SK-N-SH (cell line): ENCODE measurements around the gene PXDN. TPM values are rescaled to one million over a fixed set of nuclear protein-coding genes. Genes with fewer than 3 reads are reported as not detected.

Source experiments
- CTCF ChIA-PET: fragments of 300-600, 350-600 bp; formaldehyde crosslinking; extraction: SDS; loops from one replicate; lab custom pipeline; 2021; lab: Yijun Ruan, JAX
- POLR2A ChIA-PET: fragments of 350-600 bp; sonication (Branson Sonifier 250); formaldehyde crosslinking; extraction: SDS; loops from one replicate; lab custom pipeline; 2020; ENCODE audit warnings: antibody characterized with exemption, inconsistent platforms; lab: Yijun Ruan, JAX
- DNase-seq: peaks from one replicate; pipeline ENCODE4 v3.0.0; 2012
- H2AFZ ChIP-seq: fragments of 200-600 bp; sonication (generic); 2 replicates; pipeline ENCODE4 v1.8.1; 2016; ENCODE audit warnings: antibody characterized with exemption, mild to moderate bottlenecking, low read depth
- H3F3A ChIP-seq: fragments of 200-600 bp; sonication (generic); replicated peaks from 2 replicates; pipeline ENCODE3; 2016; ENCODE audit warnings: antibody characterized with exemption, mild to moderate bottlenecking; ENCODE audit not compliant: insufficient read depth
- H3K27ac ChIP-seq, 2 experiments: fragments of 200-500 bp in 1 of 2; fragments of 200-600 bp in 1 of 2; sonication (Bioruptor generic) in 1 of 2; sonication (generic), shearing (Covaris generic) in 1 of 2; 2 replicates each; pipeline versions ENCODE4 v1.5.1 to v1.6.1; 2014 to 2016; ENCODE audit warnings: low read depth in 2 of 2, inconsistent platforms in 1 of 2, low read length in 1 of 2, mild to moderate bottlenecking in 1 of 2, mixed read lengths in 1 of 2
- H3K27me3 ChIP-seq: fragments of 200-600 bp; sonication (generic), shearing (Covaris generic); 2 replicates; pipeline ENCODE4 v1.6.1; 2016; ENCODE audit warnings: mixed run types; ENCODE audit not compliant: insufficient read depth
- H3K36me3 ChIP-seq, 2 experiments: fragments of 200-500 bp in 1 of 2; fragments of 200-600 bp in 1 of 2; sonication (Bioruptor generic) in 1 of 2; sonication (generic) in 1 of 2; replicated peaks in 1 of 2; 2 replicates each; pipeline versions ENCODE3 to v1.5.1; 2014 to 2016; ENCODE audit warnings: low read length in 1 of 2, mild to moderate bottlenecking in 1 of 2; ENCODE audit not compliant: insufficient read depth in 2 of 2, control insufficient read depth in 1 of 2
- H3K4me1 ChIP-seq, 2 experiments: fragments of 200-500 bp in 1 of 2; fragments of 200-600 bp in 1 of 2; sonication (Bioruptor generic) in 1 of 2; sonication (generic), shearing (Covaris generic) in 1 of 2; 2 replicates each; pipeline versions ENCODE4 v1.5.1 to v1.6.1; 2014 to 2016; ENCODE audit warnings: low read depth in 1 of 2, low read length in 1 of 2, mixed run types in 1 of 2; ENCODE audit not compliant: insufficient read depth in 2 of 2, control insufficient read depth in 1 of 2
- H3K4me2 ChIP-seq: fragments of 200-600 bp; sonication (generic), shearing (Covaris generic); 2 replicates; pipeline ENCODE4 v1.6.1; 2017; ENCODE audit warnings: mixed run types
- H3K4me3 ChIP-seq, 2 experiments: fragments of 200-500 bp in 1 of 2; fragments of 200-600 bp in 1 of 2; sonication (Bioruptor generic) in 1 of 2; sonication (generic), shearing (Covaris generic) in 1 of 2; 2 replicates each; pipeline versions ENCODE4 v1.5.1 to v1.8.1; 2014 to 2016; ENCODE audit warnings: low read depth in 2 of 2, inconsistent platforms in 1 of 2, low read length in 1 of 2, mild to moderate bottlenecking in 1 of 2, mixed read lengths in 1 of 2, moderate library complexity in 1 of 2
- H3K79me2 ChIP-seq: fragments of 200-600 bp; sonication (generic); 2 replicates; pipeline ENCODE4 v1.8.1; 2017; ENCODE audit warnings: mild to moderate bottlenecking; ENCODE audit not compliant: insufficient read depth
- H3K9ac ChIP-seq: fragments of 200-600 bp; sonication (generic); 2 replicates; pipeline ENCODE4 v1.6.1; 2017; ENCODE audit warnings: mixed run types
- H3K9me2 ChIP-seq: fragments of 200-600 bp; sonication (generic); 2 replicates; pipeline ENCODE4 v1.6.1; 2017; ENCODE audit warnings: mixed run types
- H3K9me3 ChIP-seq: fragments of 200-600 bp; sonication (generic); 2 replicates; pipeline ENCODE4 v1.6.1; 2017; ENCODE audit warnings: mixed run types, mild to moderate bottlenecking, moderate library complexity
- H4K20me1 ChIP-seq: fragments of 200-600 bp; sonication (generic); 2 replicates; pipeline ENCODE4 v1.6.1; 2017; ENCODE audit warnings: mild to moderate bottlenecking, mixed run types; ENCODE audit not compliant: insufficient read depth
- CHD2 ChIP-seq: fragments of 150-350 bp; IDR thresholded peaks from 2 replicates; pipeline ENCODE4 v1.6.1; 2018; ENCODE audit warnings: low read length; ENCODE audit not compliant: partially characterized antibody
- ELF1 ChIP-seq: IDR thresholded peaks from 2 replicates; pipeline ENCODE4 v1.4.0; 2012
- FOSL2 ChIP-seq: IDR thresholded peaks from 2 replicates; pipeline ENCODE4 v1.4.0; 2012; ENCODE audit warnings: low read depth, mild to moderate bottlenecking, moderate library complexity, borderline replicate concordance
- FOXJ3 ChIP-seq: sonication (generic); formaldehyde crosslinking; IDR thresholded peaks from 2 replicates; pipeline ENCODE4 v1.5.1; 2020; ENCODE audit warnings: mild to moderate bottlenecking, missing genetic modification reagents
- FOXM1 ChIP-seq: IDR thresholded peaks from 2 replicates; pipeline ENCODE4 v1.4.0; 2012; ENCODE audit warnings: low read depth, mild to moderate bottlenecking
- JUND ChIP-seq: IDR thresholded peaks from 2 replicates; pipeline ENCODE4 v1.4.0; 2012
- NFIC ChIP-seq: IDR thresholded peaks from 2 replicates; pipeline ENCODE4 v1.4.0; 2012; ENCODE audit warnings: borderline replicate concordance
- RAD21 ChIP-seq: IDR thresholded peaks from 2 replicates; pipeline ENCODE4 v1.6.1; 2012; ENCODE audit warnings: mild to moderate bottlenecking, low read length
- RCOR1 ChIP-seq: fragments of 150-350 bp; IDR thresholded peaks from 2 replicates; pipeline ENCODE4 v1.6.1; 2017; ENCODE audit warnings: antibody characterized with exemption, low read length
- RFX5 ChIP-seq: IDR thresholded peaks from 2 replicates; pipeline ENCODE4 v1.6.1; 2012; ENCODE audit warnings: mild to moderate bottlenecking, improper control_type of control experiment, low read length
- RXRA ChIP-seq: IDR thresholded peaks from 2 replicates; pipeline ENCODE4 v1.4.0; 2012; ENCODE audit warnings: low read depth, mild to moderate bottlenecking, borderline replicate concordance
- SMC3 ChIP-seq: IDR thresholded peaks from 2 replicates; pipeline ENCODE4 v1.6.1; 2012; ENCODE audit warnings: low read depth, low read length, improper control_type of control experiment
- TAF1 ChIP-seq: IDR thresholded peaks from 2 replicates; pipeline ENCODE4 v1.6.1; 2012; ENCODE audit warnings: low read depth, mild to moderate bottlenecking, low read length, moderate library complexity, borderline replicate concordance
- YY1 ChIP-seq: IDR thresholded peaks from 2 replicates; pipeline ENCODE4 v1.4.0; 2012; ENCODE audit warnings: low read depth, mild to moderate bottlenecking
- WGBS: methylation state at CpG from one replicate; pipeline ENCODE4 v1.1.6; 2017; ENCODE audit warnings: low lambda C conversion rate; 5-methylcytosine and 5-hydroxymethylcytosine counted together
- polyA plus RNA-seq, 3 experiments: library from polyadenylated mRNA; depleted of rRNA; stranded (reverse); fragments of >200 nt; gene quantifications; 2 replicates each; pipeline ENCODE4 v1.2.3, GENCODE V29; 2012
- TF ChIP-seq, protein P1 (sequence below): IDR thresholded peaks from 2 replicates; pipeline ENCODE4; 2012
- TF ChIP-seq, protein P2 (sequence below): IDR thresholded peaks from 2 replicates; pipeline ENCODE4 v1.4.0; 2012; ENCODE audit warnings: low read depth, borderline replicate concordance
- TF ChIP-seq, protein P3 (sequence below): fragments of 150-350 bp; IDR thresholded peaks from 2 replicates; pipeline ENCODE4 v1.6.1; 2016; ENCODE audit warnings: mild to moderate bottlenecking, low read depth, low read length
- TF ChIP-seq, protein P4 (sequence below): fragments of 150-350 bp; IDR thresholded peaks from 2 replicates; pipeline ENCODE4 v1.6.1; 2017; ENCODE audit warnings: antibody characterized with exemption, low read length, low read depth, borderline replicate concordance
- TF ChIP-seq, protein P5 (sequence below): IDR thresholded peaks from 2 replicates; pipeline ENCODE4 v1.6.1; 2012; ENCODE audit warnings: mild to moderate bottlenecking, low read depth, low read length, moderate library complexity

PXDN gene
- polyA plus RNA-seq, 1 of the 3 experiments (the other 2 are of a cell fraction) = 146 TPM

DNA sequence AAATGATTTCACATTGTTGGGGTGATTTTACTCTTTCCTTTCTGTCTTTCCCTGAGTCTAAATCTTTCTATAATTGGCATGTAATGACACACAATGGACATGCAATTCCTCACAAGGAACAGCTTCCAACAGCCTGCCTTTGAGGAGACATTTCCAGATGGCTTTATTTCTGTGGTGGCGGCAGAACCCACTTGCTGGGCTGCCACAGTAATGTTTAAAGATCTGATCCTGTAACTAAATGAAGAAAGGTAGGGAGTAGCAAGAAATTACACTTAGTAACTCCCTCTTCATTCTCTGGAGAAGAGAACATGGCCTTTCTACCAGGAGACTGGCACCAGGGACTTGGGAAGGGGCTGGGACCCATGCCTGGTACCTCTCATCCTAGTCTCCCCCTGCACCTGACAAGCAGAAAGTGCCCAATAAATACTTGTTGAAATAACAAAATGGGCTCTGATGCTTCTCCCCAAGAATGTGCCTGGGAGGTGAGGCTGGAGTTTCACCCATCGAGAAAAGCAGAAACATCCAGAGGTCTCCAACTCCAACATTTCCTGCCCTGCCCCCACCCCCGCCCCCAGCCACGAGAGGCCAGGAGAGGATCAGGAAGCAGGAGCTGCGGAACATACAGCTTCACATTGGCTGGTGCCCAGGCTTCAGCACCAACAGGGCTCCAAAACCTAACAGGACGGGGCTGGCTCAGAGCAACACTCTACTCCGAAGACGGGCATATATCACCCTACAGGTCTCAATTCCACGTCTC lies 92.1 kb downstream of the PXDN start:
- Histone ChIP-seq H3F3A (peaks cover 24% of the 10 kb centered on the region), H3K4me3 (no peak overlapping the region), H3K36me3 (peaks cover 28 to 58% of the 10 kb centered on the region in 2 experiments), H3K4me1 (peaks cover 0 to 24% of the 10 kb centered on the region in 2 experiments; a peak in 2 of 4 replicates), H3K27me3 (no peaks in the 10 kb centered on the region), H4K20me1 (no peaks in the 10 kb centered on the region), H3K79me2 (peaks cover 17% of the 10 kb centered on the region; the same call in 1 of the 2 replicates), H2AFZ (no peak overlapping the region), H3K27ac (peak overlapping the region in 1 of 2 experiments; percentile 81; a peak in 1 of 4 replicates), H3K9me3 (no peaks in the 10 kb centered on the region), H3K4me2 (no peak overlapping the region), H3K9me2 (no peaks in the 10 kb centered on the region), H3K9ac (no peak overlapping the region)
- TF ChIP-seq RFX5 (no peak), ELF1 (no peak), SMC3 (no peak), RCOR1 (no peak), TAF1 (no peak), YY1 (no peak), FOXJ3 (CRISPR knock-in tag) (no peak), NFIC (no peak), FOXM1 (no peak), RAD21 (no peak), CHD2 (no peak), JUND (no peak), RXRA (no peak), FOSL2 (no peak)
- TF ChIP-seq, protein P1, sequence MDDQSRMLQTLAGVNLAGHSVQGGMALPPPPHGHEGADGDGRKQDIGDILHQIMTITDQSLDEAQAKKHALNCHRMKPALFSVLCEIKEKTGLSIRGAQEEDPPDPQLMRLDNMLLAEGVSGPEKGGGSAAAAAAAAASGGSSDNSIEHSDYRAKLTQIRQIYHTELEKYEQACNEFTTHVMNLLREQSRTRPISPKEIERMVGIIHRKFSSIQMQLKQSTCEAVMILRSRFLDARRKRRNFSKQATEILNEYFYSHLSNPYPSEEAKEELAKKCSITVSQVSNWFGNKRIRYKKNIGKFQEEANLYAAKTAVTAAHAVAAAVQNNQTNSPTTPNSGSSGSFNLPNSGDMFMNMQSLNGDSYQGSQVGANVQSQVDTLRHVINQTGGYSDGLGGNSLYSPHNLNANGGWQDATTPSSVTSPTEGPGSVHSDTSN = no peak
- TF ChIP-seq, protein P2, sequence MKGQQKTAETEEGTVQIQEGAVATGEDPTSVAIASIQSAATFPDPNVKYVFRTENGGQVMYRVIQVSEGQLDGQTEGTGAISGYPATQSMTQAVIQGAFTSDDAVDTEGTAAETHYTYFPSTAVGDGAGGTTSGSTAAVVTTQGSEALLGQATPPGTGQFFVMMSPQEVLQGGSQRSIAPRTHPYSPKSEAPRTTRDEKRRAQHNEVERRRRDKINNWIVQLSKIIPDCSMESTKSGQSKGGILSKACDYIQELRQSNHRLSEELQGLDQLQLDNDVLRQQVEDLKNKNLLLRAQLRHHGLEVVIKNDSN = no peak
- TF ChIP-seq, protein P3, sequence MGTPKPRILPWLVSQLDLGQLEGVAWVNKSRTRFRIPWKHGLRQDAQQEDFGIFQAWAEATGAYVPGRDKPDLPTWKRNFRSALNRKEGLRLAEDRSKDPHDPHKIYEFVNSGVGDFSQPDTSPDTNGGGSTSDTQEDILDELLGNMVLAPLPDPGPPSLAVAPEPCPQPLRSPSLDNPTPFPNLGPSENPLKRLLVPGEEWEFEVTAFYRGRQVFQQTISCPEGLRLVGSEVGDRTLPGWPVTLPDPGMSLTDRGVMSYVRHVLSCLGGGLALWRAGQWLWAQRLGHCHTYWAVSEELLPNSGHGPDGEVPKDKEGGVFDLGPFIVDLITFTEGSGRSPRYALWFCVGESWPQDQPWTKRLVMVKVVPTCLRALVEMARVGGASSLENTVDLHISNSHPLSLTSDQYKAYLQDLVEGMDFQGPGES = no peak
- TF ChIP-seq, protein P4, sequence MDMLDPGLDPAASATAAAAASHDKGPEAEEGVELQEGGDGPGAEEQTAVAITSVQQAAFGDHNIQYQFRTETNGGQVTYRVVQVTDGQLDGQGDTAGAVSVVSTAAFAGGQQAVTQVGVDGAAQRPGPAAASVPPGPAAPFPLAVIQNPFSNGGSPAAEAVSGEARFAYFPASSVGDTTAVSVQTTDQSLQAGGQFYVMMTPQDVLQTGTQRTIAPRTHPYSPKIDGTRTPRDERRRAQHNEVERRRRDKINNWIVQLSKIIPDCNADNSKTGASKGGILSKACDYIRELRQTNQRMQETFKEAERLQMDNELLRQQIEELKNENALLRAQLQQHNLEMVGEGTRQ = no peak
- TF ChIP-seq, protein P5, sequence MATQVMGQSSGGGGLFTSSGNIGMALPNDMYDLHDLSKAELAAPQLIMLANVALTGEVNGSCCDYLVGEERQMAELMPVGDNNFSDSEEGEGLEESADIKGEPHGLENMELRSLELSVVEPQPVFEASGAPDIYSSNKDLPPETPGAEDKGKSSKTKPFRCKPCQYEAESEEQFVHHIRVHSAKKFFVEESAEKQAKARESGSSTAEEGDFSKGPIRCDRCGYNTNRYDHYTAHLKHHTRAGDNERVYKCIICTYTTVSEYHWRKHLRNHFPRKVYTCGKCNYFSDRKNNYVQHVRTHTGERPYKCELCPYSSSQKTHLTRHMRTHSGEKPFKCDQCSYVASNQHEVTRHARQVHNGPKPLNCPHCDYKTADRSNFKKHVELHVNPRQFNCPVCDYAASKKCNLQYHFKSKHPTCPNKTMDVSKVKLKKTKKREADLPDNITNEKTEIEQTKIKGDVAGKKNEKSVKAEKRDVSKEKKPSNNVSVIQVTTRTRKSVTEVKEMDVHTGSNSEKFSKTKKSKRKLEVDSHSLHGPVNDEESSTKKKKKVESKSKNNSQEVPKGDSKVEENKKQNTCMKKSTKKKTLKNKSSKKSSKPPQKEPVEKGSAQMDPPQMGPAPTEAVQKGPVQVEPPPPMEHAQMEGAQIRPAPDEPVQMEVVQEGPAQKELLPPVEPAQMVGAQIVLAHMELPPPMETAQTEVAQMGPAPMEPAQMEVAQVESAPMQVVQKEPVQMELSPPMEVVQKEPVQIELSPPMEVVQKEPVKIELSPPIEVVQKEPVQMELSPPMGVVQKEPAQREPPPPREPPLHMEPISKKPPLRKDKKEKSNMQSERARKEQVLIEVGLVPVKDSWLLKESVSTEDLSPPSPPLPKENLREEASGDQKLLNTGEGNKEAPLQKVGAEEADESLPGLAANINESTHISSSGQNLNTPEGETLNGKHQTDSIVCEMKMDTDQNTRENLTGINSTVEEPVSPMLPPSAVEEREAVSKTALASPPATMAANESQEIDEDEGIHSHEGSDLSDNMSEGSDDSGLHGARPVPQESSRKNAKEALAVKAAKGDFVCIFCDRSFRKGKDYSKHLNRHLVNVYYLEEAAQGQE = no peak
- 89% methylated on average over 6 of the region's 9 CpGs for WGBS
- POLR2A ChIA-PET = no interaction called here
- CTCF ChIA-PET = interaction anchor here (1.0 to 1.9 kb wide), 3 partner anchors 11 to 47 kb away, joined by 3 to 4 read pairs (median 3); no protein-coding TSS in a partner anchor
- DNase-seq = no peak
